ENCODE data around the gene LEKR1.

GRCh38 chr3:156792114-156792513 is 34.0 kb upstream of the LEKR1 start:
- TF ChIP-seq, protein P1, sequence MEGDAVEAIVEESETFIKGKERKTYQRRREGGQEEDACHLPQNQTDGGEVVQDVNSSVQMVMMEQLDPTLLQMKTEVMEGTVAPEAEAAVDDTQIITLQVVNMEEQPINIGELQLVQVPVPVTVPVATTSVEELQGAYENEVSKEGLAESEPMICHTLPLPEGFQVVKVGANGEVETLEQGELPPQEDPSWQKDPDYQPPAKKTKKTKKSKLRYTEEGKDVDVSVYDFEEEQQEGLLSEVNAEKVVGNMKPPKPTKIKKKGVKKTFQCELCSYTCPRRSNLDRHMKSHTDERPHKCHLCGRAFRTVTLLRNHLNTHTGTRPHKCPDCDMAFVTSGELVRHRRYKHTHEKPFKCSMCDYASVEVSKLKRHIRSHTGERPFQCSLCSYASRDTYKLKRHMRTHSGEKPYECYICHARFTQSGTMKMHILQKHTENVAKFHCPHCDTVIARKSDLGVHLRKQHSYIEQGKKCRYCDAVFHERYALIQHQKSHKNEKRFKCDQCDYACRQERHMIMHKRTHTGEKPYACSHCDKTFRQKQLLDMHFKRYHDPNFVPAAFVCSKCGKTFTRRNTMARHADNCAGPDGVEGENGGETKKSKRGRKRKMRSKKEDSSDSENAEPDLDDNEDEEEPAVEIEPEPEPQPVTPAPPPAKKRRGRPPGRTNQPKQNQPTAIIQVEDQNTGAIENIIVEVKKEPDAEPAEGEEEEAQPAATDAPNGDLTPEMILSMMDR (conservative IDR thresholded peaks at IDR 0.05; ENCODE audit: low read depth, low read length), result no peak
- TF ChIP-seq EZH2 (IDR thresholded peaks at IDR 0.05; ENCODE audit: borderline replicate concordance, low read depth, low read length, poor library complexity, severe bottlenecking), result no peak

Measured in A673 (cell line).